SK-N-DZ (cell line): ENCODE data around the gene VOPP1. TPM values are rescaled to one million over a fixed set of nuclear protein-coding genes. Genes with fewer than 3 reads are reported as not detected.
"Not testable (repeated sequence)": the region's sequence is repeated elsewhere in the genome, so short reads cannot be mapped to it uniquely, and the experiment has no call there.

Source experiments
- DNase-seq: peaks from one replicate; pipeline ENCODE4 v3.0.0-alpha.2; 2015; ENCODE audit warnings: low spot score
- polyA plus RNA-seq, 2 experiments: library from polyadenylated mRNA; depleted of rRNA; stranded (reverse); fragments of >200 nt; gene quantifications; 2 replicates each; pipeline ENCODE4 v1.2.3, GENCODE V29; 2014

VOPP1 gene
- 48.1 and 50.4 TPM in 2 replicates for polyA plus RNA-seq (2014; cell fraction: cytosol; rRNA removed)
- polyA plus RNA-seq (2014; cell fraction: nucleus; rRNA removed), result 15.3 and 23.6 TPM in 2 replicates

GRCh38 chr7:55572378-55573233, at the start of gene VOPP1:
VOPP1 (minus strand) TSS chr7:55572502; CDS start chr7:55572324, 178 bp downstream.
- DNase-seq, result peak; percentile 80

DNA sequence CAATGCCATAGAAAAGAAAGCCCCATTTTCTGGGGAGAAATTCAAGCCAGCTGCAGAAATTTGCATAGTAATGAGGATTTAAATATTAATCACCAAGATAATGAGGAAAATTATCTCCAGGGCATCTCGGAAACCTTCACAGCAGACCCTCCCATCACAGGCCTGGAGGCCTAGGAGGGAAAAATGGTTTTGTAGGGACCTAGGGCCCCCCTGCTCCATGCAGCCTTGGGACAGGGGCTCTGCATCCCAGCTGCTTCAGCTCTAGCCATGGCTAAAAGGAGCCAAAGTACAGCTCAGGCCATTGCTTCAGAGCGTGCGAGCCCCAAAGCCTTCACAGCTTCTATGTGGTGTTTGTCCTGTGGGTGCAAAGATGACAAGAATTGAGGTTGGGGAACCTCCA, 46.6 kb upstream of the VOPP1 start:
- no peak for DNase-seq

GRCh38 chr7:55614365-55615064, 42.2 kb upstream of the VOPP1 start:
- not testable (repeated sequence) for DNase-seq

DNA sequence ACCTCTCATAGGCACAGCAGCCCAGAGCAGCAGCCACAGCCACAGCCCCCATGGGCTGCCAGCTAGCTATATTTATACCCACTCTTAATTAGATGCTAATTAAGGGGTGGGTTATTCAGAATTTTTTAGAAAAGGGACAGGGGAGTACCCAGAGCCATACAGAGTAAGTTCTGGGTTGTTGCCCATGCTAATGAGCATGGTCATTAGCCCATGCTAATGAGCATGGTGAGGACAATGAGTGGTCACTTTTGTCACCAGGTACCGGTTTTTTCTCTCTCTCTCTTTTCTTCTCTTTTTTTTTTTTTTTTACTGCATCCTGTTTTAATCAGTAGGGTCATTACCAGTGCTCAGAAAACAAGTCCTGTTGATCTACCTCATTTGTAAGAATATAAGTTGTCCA, 37.4 kb upstream of the VOPP1 start:
- DNase-seq, result not testable (repeated sequence)

- DNase-seq, result not testable (repeated sequence)
Measured at GRCh38 chr7:55605661-55606060, 33.4 kb upstream of the VOPP1 start.

DNA sequence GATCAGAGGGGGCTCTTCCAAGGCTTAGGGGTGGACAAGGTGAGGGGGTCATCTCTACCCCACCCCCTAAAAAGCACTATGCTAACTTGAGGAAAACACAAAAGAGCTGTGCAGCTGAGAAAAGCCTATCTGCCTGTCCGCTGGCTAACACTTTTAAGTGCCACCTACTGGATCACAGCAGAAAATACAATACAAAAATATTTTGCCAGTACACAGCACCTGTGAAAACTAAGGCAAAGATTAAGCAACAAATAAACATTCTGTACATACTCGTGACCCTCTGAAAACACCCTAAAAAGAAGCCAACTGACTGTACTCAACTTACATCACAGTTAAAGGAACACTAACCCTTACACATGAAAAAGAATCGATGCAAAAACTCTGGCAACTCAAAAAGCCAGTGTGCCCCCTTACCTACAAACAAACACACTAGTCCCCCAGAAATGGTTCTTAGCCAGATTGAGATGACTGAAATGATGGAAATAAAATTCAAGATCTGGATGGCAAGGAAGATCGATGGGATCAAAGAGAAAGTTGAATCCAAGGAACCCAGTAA, 25.7 kb upstream of the VOPP1 start:
- DNase-seq, result not testable (repeated sequence)

- DNase-seq, result not testable (repeated sequence)
Measured at GRCh38 chr7:55597214-55597739, 25.0 kb upstream of the VOPP1 start.

DNA sequence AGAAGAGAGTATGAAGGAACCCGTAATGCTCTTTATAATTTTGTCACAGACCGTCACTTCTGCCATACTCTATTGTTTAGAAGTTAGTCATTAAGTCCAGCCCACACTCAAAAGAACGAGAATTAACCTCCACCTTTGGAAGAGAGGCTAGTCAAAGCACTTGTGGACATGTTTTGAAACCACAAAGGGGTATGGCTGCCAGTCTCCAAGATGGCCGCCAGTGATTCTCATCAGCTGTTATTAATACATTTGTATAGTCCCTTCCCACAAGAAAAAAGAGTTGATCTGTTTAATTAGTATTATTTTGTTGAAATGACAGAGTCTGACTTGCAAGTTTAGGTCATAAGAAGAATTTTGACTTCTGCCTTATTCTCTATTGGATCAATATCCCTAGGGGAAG, 23.2 kb upstream of the VOPP1 start:
- no peak for DNase-seq

GRCh38 chr7:55594870-55595269, 22.6 kb upstream of the VOPP1 start:
- no peak for DNase-seq

GRCh38 chr7:55594414-55594813, 22.1 kb upstream of the VOPP1 start:
- no peak for DNase-seq

DNA sequence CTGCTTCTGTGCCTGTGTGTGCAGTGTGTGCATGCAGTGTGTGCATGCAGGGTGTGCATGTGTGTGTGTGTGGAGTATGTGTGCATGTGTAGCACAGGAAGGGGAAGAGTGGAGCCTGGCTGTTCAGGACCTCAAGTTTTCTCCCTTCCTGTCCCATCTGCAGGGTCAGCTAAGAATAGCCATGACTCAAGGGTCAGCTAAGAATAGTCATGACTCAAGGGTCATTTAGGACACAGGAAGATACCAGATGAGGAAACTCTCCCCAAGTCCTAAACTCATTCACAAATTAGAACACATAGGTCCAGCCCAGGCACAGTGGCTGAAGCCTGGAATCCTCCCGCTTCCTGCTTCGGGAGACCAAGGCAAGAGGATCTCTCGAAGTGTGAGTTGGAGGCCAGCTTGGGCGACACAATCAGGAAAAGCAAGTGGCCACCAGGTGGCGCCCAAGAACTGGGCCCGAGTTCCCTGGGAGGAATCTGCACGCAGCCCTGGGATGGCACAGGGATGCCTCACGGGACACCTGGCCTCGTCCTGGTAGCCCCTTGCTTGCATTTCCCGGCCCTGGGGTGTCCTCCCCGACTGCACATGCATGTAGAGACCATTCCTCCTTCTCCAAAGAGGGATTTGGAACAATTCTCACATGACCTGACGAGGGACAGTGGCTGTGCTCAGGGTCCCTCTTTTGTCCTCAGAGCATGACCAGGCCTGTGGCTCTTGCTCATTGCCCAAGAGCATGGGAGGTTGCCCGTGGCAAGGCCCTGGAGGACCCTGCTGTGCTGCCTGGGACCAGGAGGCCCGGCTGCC, 21.4 kb upstream of the VOPP1 start:
- DNase-seq, result peak; percentile 65

- no peak for DNase-seq
Measured at GRCh38 chr7:55593172-55593514, 20.8 kb upstream of the VOPP1 start.

DNA sequence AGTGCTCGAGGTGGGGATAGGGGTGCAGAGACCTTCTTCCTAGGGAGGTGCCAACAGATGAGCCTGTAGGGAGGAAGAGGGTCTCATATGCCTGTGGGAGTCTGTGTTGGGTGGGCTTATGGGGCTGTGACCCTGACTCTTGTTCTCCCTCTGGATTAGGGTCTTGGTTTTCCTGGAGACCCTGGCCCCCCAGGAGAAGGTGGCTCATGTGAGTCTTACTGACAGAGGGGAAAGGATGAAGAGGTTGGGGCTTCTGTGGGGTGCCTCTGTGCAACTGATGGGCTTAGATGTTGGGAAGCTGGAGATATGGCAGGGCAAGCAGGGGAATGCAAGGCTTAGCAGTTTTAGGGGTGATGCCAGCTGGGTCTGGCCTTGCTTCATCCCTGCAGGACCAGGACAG, 20.2 kb upstream of the VOPP1 start:
- no peak for DNase-seq

- no peak for DNase-seq
Measured at GRCh38 chr7:55591282-55591931, 19.1 kb upstream of the VOPP1 start.

DNA sequence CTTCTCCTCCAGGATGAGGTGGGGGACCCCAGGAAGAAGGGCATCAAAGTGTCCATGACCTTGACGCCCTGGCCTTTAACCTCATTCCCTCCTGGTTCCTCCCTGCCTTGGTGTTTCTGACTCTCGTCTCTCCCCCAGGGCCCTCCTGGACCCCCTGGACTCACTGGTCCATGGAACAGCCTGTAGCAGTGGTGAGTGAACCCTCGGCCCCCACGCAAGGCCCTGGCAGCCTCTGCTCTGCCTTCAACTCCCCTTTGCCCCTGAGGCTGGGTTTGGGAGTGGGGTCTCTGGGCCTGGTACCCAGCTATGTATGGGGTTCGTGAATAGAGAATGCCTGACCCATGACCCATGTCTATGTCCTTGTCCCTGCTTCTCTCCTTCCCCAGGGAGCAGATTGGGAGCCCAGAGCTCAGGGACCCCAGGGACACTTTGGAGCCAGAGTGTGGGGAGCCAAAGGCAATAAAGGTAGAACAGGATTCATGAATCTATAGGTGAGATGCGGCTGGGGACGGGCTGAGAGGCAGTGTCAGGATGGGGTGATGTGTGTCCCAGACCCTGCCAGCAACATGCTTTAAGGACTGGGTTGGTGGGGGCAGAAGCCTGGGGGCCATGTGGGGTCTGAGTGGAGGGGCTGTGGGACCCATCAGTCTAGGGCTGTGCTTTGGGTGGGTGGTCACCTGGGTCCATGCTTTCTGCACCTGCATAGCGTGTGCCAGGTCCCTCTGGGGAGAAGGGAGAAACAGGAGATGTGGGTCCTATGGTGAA, 18.4 kb upstream of the VOPP1 start:
- DNase-seq, result no peak

DNA sequence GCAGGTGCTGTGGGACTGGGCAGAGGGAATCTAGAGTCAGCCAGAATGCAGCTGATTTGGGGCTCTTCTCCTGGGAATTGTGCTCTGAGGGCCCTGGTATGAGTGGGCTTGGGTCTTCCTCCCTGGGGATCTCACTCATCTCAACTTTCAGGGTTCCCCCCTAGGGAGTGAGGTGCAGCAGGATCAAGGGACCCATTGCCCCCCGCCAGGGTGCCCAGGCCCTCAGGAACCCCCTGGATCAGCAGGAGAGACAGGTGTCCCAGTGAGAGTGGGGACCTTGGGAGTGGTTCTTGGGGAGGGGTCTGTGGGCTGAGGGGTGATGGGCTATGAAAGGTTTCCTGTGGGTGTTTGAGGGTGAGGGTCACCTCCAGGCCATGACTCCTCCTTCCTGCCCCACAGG, 17.6 kb upstream of the VOPP1 start:
- no peak for DNase-seq

GRCh38 chr7:55588976-55589604, 16.8 kb upstream of the VOPP1 start:
- no peak for DNase-seq

GRCh38 chr7:55588379-55588699, 16.0 kb upstream of the VOPP1 start:
- no peak for DNase-seq

DNA sequence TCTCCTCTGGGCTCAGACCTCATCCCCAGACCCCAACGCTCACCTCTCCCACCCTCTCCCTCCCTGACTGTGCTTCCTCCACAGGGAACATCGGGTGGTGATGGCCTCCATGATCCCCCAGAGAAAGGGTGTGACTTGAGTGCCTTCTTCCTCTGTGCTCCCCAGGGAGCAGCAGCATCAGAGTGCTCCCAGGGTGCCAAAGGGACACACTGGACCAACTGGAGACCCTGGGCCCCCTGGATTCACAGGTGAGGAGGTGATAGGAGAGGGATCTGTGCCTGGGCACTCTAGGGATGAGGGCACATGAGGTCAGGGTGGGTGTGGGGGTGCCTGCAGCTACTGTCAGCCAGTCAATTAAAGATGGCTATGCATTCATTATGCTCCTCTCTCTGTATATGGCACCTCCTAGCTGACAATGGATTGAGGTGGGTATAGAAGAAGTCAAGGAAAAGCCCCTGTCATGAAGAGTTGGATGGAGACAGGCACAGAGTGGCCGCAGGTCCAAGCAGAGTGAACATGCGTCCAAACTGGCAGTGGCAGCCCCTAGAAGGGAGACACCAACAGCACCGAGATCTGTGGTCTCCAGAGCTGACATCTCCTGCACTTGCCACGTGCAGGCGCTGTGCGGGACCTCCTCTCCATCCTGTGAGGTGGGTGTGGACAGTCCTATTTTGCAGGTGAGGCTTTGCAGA, 15.5 kb upstream of the VOPP1 start:
- no peak for DNase-seq
